ENCODE measurements around the gene SARNP.

Gene SARNP

DNA sequence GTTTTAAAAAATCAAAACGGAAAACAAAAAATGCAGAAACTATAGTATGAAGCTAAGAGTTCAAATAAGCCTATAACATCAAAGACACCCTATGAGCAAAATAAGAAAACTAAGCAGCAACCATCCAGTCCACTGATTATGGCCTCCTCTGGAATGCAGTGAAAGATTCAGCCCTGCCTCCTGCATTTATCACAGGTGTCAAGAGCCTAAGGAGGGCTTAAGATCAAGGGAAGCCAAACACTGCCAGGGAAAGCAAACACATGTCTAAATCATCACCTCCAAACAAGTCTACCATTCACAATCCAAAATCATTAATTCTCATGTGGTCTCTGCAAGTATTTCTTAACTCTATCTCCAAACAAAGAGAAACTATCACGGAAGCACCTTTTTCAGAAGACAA lies 28.4 kb downstream of the SARNP start:
- TF ChIP-seq, protein P1, sequence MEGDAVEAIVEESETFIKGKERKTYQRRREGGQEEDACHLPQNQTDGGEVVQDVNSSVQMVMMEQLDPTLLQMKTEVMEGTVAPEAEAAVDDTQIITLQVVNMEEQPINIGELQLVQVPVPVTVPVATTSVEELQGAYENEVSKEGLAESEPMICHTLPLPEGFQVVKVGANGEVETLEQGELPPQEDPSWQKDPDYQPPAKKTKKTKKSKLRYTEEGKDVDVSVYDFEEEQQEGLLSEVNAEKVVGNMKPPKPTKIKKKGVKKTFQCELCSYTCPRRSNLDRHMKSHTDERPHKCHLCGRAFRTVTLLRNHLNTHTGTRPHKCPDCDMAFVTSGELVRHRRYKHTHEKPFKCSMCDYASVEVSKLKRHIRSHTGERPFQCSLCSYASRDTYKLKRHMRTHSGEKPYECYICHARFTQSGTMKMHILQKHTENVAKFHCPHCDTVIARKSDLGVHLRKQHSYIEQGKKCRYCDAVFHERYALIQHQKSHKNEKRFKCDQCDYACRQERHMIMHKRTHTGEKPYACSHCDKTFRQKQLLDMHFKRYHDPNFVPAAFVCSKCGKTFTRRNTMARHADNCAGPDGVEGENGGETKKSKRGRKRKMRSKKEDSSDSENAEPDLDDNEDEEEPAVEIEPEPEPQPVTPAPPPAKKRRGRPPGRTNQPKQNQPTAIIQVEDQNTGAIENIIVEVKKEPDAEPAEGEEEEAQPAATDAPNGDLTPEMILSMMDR (IDR thresholded peaks at IDR 0.05; ENCODE audit: low read depth, low read length, missing control alignments), result no peak
- H3K4me3 ChIP-seq (ENCODE audit: low read depth, low read length), result no peak overlapping the region
- in situ Hi-C loops (cut with HindIII; ENCODE audit: low sequenced_read_pairs), result no loop called here
- no peak for DNase-seq (ENCODE audit: low read depth)

DNA sequence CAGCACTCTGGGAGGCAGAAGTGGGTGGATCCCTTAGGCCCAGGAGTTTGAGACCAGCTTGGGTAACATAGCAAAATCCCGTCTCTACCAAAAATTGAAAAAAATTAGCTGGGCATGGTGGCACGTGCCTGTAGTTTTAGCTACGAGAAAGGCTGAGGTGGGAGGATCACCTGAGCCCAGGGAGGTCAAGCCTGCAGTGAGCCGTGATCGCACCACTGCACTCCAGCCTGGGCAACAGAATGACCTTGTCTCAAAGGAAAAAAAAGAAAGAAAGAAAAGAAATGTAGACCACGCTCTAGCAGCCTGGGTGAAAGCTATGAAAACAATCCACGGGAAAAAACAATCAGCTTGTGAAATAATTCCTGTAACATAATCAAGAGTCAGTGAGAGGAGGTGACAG lies 29.0 kb downstream of the SARNP start:
- H3K4me3 ChIP-seq (ENCODE audit: low read depth, low read length), result no peak overlapping the region
- DNase-seq (ENCODE audit: low read depth), result no peak
- TF ChIP-seq, protein P1 (IDR thresholded peaks at IDR 0.05; ENCODE audit: low read depth, low read length, missing control alignments), result no peak
- in situ Hi-C loops (cut with HindIII; ENCODE audit: low sequenced_read_pairs), result no loop called here

DNA sequence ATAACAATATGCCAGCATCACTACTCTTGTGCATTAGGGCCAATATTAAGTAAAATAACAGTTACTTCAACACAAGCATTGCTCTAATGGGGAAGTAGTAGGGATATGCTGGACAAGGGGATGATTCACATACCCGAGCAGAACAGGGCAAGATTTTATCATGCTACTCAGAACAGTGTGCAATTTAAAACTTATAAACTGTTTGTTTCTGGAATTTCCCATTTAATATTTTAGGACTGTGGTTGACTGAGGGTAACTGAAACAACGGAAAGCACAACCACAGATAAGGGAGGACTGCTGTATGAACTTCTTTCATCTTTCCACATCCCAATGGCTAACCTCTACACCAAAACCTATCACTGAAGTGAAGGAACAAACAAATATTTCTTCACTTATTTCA lies 36.8 kb downstream of the SARNP start:
- DNase-seq (ENCODE audit: low read depth), result no peak
- in situ Hi-C loops (cut with HindIII; ENCODE audit: low sequenced_read_pairs), result no loop called here
- TF ChIP-seq, protein P1 (IDR thresholded peaks at IDR 0.05; ENCODE audit: low read depth, low read length, missing control alignments), result no peak
- no peak overlapping the region for H3K4me3 ChIP-seq (ENCODE audit: low read depth, low read length)

DNA sequence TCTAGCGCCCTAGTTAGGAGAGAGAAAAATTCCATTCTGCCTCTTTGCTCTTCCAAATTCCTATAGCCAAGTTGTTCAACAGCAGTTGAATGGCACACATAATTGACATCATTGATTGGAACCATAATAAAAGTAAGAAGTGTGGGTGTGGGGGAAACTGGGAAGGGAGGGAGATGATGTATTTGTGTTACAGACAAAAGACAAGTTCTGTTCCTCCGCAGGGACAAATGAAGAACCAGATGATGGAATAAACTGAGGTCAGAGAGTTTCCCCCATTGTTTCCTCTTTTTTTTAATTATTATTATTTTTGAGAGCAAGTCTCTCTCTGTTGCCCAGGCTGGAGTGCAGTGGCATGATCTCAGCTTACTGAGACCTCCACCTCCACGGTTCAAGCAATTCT lies 39.7 kb downstream of the SARNP start:
- TF ChIP-seq, protein P1 (IDR thresholded peaks at IDR 0.05; ENCODE audit: low read depth, low read length, missing control alignments), result no peak
- no peak overlapping the region for H3K4me3 ChIP-seq (ENCODE audit: low read depth, low read length)
- DNase-seq (ENCODE audit: low read depth), result no peak
- in situ Hi-C loops (cut with HindIII; ENCODE audit: low sequenced_read_pairs), result no loop called here

DNA sequence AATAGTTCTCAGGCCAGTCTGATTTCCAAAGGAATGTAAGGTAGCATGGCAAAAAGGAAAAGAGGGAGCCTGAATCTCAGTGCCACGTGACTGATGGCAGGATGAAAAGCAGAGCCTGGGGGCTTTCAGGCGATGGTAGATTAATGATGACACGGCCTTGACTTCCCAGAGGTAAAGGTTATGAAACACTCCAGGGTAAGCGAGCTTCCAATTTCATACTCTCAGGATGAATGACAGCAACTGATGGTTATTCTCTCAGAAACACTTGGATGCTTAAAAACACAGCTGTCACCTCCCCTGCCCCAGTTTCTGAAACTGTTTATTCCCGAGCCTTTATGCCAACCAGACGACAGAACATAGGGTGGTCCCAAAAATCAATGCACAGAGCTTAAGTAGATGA lies 45.8 kb downstream of the SARNP start:
- TF ChIP-seq, protein P1 (IDR thresholded peaks at IDR 0.05; ENCODE audit: low read depth, low read length, missing control alignments), result no peak
- in situ Hi-C loops (cut with HindIII; ENCODE audit: low sequenced_read_pairs), result no loop called here
- DNase-seq (ENCODE audit: low read depth), result no peak

DNA sequence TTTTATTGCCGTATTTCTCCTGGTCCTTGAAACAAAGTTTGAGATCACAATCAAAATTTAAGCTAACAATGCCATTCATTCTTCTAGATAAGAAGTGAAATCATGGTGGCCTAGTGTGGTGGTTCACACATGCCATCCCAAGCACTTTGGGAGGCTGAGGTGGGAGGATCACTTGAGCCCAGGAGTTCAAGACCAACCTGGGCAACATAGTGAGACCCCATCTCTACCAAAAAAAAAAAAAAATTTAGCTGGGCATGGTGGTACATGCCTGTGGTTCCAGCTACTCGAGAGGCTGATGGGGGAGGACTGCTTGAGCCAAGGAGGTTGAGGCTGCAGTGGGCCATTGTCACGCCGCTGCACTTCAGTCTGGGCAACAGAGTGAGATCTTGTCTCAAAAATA lies 50.4 kb downstream of the SARNP start:
- no peak overlapping the region for H3K4me3 ChIP-seq (ENCODE audit: low read depth, low read length)
- TF ChIP-seq, protein P1 (IDR thresholded peaks at IDR 0.05; ENCODE audit: low read depth, low read length, missing control alignments), result no peak
- no peak for DNase-seq (ENCODE audit: low read depth)
- in situ Hi-C loops (cut with HindIII; ENCODE audit: low sequenced_read_pairs), result no loop called here

More for the DNA sequence above, 45.8 kb downstream of the SARNP start:
- no peak overlapping the region for H3K4me3 ChIP-seq (ENCODE audit: low read depth, low read length)
